Measurements from ENCODE around the gene GRB2.

Gene GRB2

GRCh38 chr17:75331671-75332070 lies 73.8 kb downstream of the GRB2 start:
- TF ChIP-seq, protein P1, sequence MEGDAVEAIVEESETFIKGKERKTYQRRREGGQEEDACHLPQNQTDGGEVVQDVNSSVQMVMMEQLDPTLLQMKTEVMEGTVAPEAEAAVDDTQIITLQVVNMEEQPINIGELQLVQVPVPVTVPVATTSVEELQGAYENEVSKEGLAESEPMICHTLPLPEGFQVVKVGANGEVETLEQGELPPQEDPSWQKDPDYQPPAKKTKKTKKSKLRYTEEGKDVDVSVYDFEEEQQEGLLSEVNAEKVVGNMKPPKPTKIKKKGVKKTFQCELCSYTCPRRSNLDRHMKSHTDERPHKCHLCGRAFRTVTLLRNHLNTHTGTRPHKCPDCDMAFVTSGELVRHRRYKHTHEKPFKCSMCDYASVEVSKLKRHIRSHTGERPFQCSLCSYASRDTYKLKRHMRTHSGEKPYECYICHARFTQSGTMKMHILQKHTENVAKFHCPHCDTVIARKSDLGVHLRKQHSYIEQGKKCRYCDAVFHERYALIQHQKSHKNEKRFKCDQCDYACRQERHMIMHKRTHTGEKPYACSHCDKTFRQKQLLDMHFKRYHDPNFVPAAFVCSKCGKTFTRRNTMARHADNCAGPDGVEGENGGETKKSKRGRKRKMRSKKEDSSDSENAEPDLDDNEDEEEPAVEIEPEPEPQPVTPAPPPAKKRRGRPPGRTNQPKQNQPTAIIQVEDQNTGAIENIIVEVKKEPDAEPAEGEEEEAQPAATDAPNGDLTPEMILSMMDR (IDR thresholded peaks at IDR 0.05; ENCODE audit: low read length, missing control alignments) = no peak
- H3K4me3 ChIP-seq (replicated peaks; ENCODE audit: low read depth, low read length) = no peak overlapping the region
- no peak for DNase-seq (ENCODE audit: low read depth)

- TF ChIP-seq, protein P1 (IDR thresholded peaks at IDR 0.05; ENCODE audit: low read length, missing control alignments) = no peak
- H3K4me3 ChIP-seq (replicated peaks; ENCODE audit: low read depth, low read length) = no peak overlapping the region
- DNase-seq (ENCODE audit: low read depth) = no peak
Observed at GRCh38 chr17:75327757-75328156, 77.7 kb downstream of the GRB2 start.

DNA sequence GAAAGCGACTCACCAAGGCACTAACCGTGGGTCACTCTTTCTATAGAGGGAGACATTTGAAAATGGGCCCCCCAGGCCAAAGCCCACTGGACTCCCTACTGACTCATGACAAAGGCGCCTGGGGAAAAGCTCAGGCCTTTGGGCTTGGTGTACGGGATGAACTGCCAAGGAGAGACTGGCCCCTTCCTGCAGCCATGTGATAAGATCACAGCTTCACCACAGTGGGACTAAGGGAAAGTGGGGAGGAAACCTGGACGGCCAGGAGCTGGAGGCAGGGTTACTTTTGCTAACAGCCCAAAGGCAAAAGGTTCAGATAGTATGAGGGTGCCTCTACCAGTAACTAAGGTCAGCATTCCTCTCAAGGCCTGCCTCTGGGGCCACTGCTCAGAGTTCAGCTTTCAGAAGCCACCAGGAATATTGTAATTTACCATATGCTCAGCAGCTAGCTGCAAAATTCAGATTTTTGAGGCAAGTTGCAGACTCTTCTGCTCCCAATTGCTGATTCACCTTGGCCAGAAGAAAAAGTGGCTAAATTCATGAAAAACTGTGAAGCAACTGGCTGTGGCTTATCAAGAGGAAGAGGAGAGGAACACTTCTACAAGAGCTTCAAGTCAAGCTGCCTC lies 79.1 kb downstream of the GRB2 start:
- TF ChIP-seq, protein P1 (IDR thresholded peaks at IDR 0.05; ENCODE audit: low read length, missing control alignments) = no peak
- peak; percentile 67 for DNase-seq (ENCODE audit: low read depth)
- H3K4me3 ChIP-seq (replicated peaks; ENCODE audit: low read depth, low read length) = no peak overlapping the region

DNA sequence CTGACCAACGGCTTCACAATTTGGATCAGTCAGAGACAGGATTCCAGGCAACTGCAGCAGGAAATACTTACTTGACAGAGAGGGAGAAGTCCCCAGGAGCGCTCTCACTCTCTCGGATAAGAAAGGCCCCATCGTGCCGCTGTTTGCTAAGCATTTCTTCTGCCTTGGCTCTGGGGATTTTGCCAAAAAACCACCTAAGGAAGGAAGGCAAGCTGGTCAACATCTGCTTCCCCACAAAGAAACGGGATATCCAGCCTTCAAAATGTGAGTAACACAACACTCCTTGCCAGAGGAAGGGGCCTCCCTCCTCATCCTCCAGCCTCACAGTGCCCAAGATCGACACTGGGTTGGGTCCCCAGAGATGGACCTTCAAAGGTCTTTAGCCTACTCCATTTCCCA lies 79.7 kb downstream of the GRB2 start:
- TF ChIP-seq, protein P1 (IDR thresholded peaks at IDR 0.05; ENCODE audit: low read length, missing control alignments) = no peak
- peak; percentile 90 for DNase-seq (ENCODE audit: low read depth)
- no peak overlapping the region for H3K4me3 ChIP-seq (replicated peaks; ENCODE audit: low read depth, low read length)

GRCh38 chr17:75325348-75325747 lies 80.1 kb downstream of the GRB2 start:
- TF ChIP-seq, protein P1 (IDR thresholded peaks at IDR 0.05; ENCODE audit: low read length, missing control alignments) = no peak
- H3K4me3 ChIP-seq (replicated peaks; ENCODE audit: low read depth, low read length) = no peak overlapping the region
- no peak for DNase-seq (ENCODE audit: low read depth)

DNA sequence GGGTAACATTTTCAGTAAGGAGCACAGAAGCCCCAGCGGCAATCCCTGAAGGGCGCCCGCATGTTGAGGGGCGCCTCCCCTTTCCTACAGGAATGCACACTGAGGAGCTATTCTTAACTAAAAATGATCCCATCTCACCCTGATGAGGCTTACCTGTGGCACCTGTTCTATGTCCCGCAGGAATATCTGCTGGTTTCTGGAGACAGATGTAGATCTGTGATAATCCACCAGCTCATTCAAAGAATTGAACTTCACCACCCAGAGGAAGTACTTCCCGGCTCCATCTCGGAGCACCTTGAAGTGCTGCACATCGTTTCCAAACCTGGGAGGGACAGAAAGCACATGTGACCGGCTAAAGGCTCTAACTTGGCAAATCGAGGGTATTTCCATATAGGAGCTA lies 84.0 kb downstream of the GRB2 start:
- DNase-seq (ENCODE audit: low read depth) = no peak
- H3K4me3 ChIP-seq (replicated peaks; ENCODE audit: low read depth, low read length) = no peak overlapping the region
- TF ChIP-seq, protein P1 (IDR thresholded peaks at IDR 0.05; ENCODE audit: low read length, missing control alignments) = no peak
